Suprapubic skin (tissue), 3 donors: ENCODE results near the gene CCDC85B.

ENCODE experiments used
- CTCF ChIP-seq, 2 donors: fragments of 200-600 bp in 1 of 2; fragments of 450-650 bp in 1 of 2; sonication (generic) in 1 of 2; IDR thresholded peaks; one replicate each; pipeline ENCODE4 v1.5.1; 2016 to 2019; ENCODE audit warnings: antibody characterized with exemption in 2 of 2, mild to moderate bottlenecking in 1 of 2, moderate library complexity in 1 of 2
- EP300 ChIP-seq: sonication (generic); formaldehyde crosslinking; IDR thresholded peaks from one replicate; pipeline ENCODE4 v1.6.1; 2017; ENCODE audit warnings: antibody characterized with exemption

GRCh38 chr11:65850217-65851082, 40.0 kb upstream of the CCDC85B start:
- no peak for TF ChIP-seq CTCF (IDR thresholded peaks at IDR 0.05)
- TF ChIP-seq EP300 = no peak
